PC-3 (cell line): ENCODE measurements around the gene HMGA1. TPM values are rescaled to one million over a fixed set of nuclear protein-coding genes. Genes with fewer than 3 reads are reported as not detected.

Source experiments
- ATAC-seq: fragments of 200-7000 bp; cut with Tn5 transposase; 2 replicates; pipeline ENCODE4 v1.9.1; 2020; ENCODE audit warnings: mild to moderate bottlenecking, moderate library complexity
- BruUV-seq: library from RNA; stranded (reverse); fragments of 400-500 nt; replicated peaks from 2 replicates; lab custom pipeline; 2021; lab: Mats Ljungman, UMichigan
- CTCF ChIA-PET: fragments of 300-600 bp; sonication (Branson Sonifier 250); formaldehyde crosslinking; loops from one replicate; lab custom pipeline; 2022; ENCODE audit warnings: antibody characterized with exemption; lab: Charles Lee
- POLR2A ChIA-PET: fragments of 300-600 bp; sonication (Branson Sonifier 250); formaldehyde crosslinking; loops from one replicate; lab custom pipeline; 2022; ENCODE audit warnings: antibody characterized with exemption; ENCODE audit not compliant: unreplicated experiment; lab: Charles Lee
- DNase-seq: peaks from one replicate; pipeline ENCODE4 v3.0.0-alpha.2; 2015
- H2AFZ ChIP-seq: fragments of 300-600 bp; sonication (generic); 2 replicates; pipeline ENCODE4 v1.6.0; 2016; ENCODE audit warnings: antibody characterized with exemption, low read length
- H3F3A ChIP-seq: fragments of 300-600 bp; sonication (generic); one replicate; pipeline ENCODE4 v1.6.0; 2017; ENCODE audit warnings: antibody characterized with exemption, low read length, control low read depth, mild to moderate bottlenecking; ENCODE audit not compliant: unreplicated experiment
- H3K27ac ChIP-seq: fragments of 300-600 bp; sonication (generic); 2 replicates; pipeline ENCODE4 v1.5.1; 2016; ENCODE audit warnings: mild to moderate bottlenecking, low read length
- H3K27me3 ChIP-seq: fragments of 300-600 bp; sonication (generic); 2 replicates; pipeline ENCODE4 v1.6.1; 2016; ENCODE audit warnings: low read length, mixed read lengths
- H3K36me3 ChIP-seq: fragments of 300-600 bp; sonication (generic); 2 replicates; pipeline ENCODE4 v1.6.1; 2016; ENCODE audit warnings: low read depth, mixed run types, low read length, mixed read lengths
- H3K4me1 ChIP-seq: fragments of 300-600 bp; sonication (generic); 2 replicates; pipeline ENCODE4 v1.5.1; 2016; ENCODE audit warnings: low read length; ENCODE audit not compliant: insufficient read depth
- H3K4me2 ChIP-seq: fragments of 300-600 bp; sonication (generic); 2 replicates; pipeline ENCODE4 v1.6.0; 2016; ENCODE audit warnings: low read length
- H3K4me3 ChIP-seq: fragments of 300-600 bp; sonication (generic); 2 replicates; pipeline ENCODE4 v1.5.1; 2016; ENCODE audit warnings: mild to moderate bottlenecking, low read length, mixed read lengths
- H3K79me2 ChIP-seq: fragments of 300-600 bp; sonication (generic); 2 replicates; pipeline ENCODE4 v1.6.1; 2017; ENCODE audit warnings: low read length, mixed read lengths
- H3K9ac ChIP-seq: fragments of 300-600 bp; sonication (generic); 2 replicates; pipeline ENCODE4 v1.6.0; 2016; ENCODE audit warnings: mild to moderate bottlenecking, low read length
- H3K9me2 ChIP-seq: fragments of 300-600 bp; sonication (generic); replicated peaks from 2 replicates; pipeline ENCODE4 v1.6.1; 2016; ENCODE audit warnings: mixed run types, low read length, mixed read lengths
- H3K9me3 ChIP-seq: fragments of 300-600 bp; sonication (generic); 2 replicates; pipeline ENCODE4 v1.6.1; 2016; ENCODE audit warnings: low read length, mixed read lengths
- H4K20me1 ChIP-seq: fragments of 300-600 bp; sonication (generic); 2 replicates; pipeline ENCODE4 v1.6.1; 2016; ENCODE audit warnings: low read length, mixed read lengths
- CTCF ChIP-seq: fragments of 300-600 bp; sonication (generic); conservative IDR thresholded peaks from 2 replicates; pipeline ENCODE4 v1.5.1; 2017; ENCODE audit warnings: antibody characterized with exemption, low read depth, mild to moderate bottlenecking, low read length
- EZH2 ChIP-seq: fragments of 300-600 bp; sonication (generic); IDR thresholded peaks from one replicate; pipeline ENCODE4 v1.6.1; 2017; ENCODE audit warnings: antibody characterized with exemption, mild to moderate bottlenecking, low read length; ENCODE audit not compliant: unreplicated experiment
- EZH2phosphoT487 ChIP-seq: fragments of 300-600 bp; sonication (generic); IDR thresholded peaks from 2 replicates; pipeline ENCODE4 v1.6.1; 2018; ENCODE audit warnings: mild to moderate bottlenecking, antibody characterized with exemption, low read length, borderline replicate concordance
- intact Hi-C: fragments of 100-400 bp; cut with micrococcal nuclease; formaldehyde crosslinking; loops from 2 replicates; pipeline ENCODE4 v1.9.0; 2023
- total RNA-seq: library from RNA; depleted of rRNA; stranded (reverse); fragments of >200 nt; gene quantifications from 2 replicates; pipeline ENCODE4 v1.2.3, GENCODE V29; 2014

HMGA1 gene
- total RNA-seq, 1 experiment from 2014 or later = 1,115 TPM

GRCh38 chr6:34288581-34288980 is 51.9 kb downstream of the HMGA1 start:
- no peak overlapping the region for H3K9ac ChIP-seq
- DNase-seq (no peak), ATAC-seq (no peak)
- intact Hi-C loops = no loop called here
- no peaks in the 10 kb centered on the region for H3F3A ChIP-seq
- no peaks in the 10 kb centered on the region for H3K9me2 ChIP-seq
- no peak overlapping the region for H3K4me3 ChIP-seq
- TF ChIP-seq EZH2phosphoT487 = no peak
- no peak for TF ChIP-seq CTCF
- TF ChIP-seq EZH2 = no peak
- H3K4me2 ChIP-seq = no peak overlapping the region
- H3K27ac ChIP-seq = no peak overlapping the region
- H2AFZ ChIP-seq = no peak overlapping the region
- CTCF ChIA-PET = no interaction called here
- H3K36me3 ChIP-seq = peaks cover 23% of the 10 kb centered on the region; the same call in 1 of the 2 replicates
- H4K20me1 ChIP-seq = no peaks in the 10 kb centered on the region
- no peaks in the 10 kb centered on the region for H3K27me3 ChIP-seq
- no peaks in the 10 kb centered on the region for H3K4me1 ChIP-seq
- POLR2A ChIA-PET = no interaction called here
- no peaks in the 10 kb centered on the region for H3K9me3 ChIP-seq
- H3K79me2 ChIP-seq = no peaks in the 10 kb centered on the region
- no TSS peak for BruUV-seq

GRCh38 chr6:34289137-34289536 is 52.5 kb downstream of the HMGA1 start:
- H2AFZ ChIP-seq = no peak overlapping the region
- no peaks in the 10 kb centered on the region for H3F3A ChIP-seq
- DNase-seq (no peak), ATAC-seq (no peak)
- ChIA-PET CTCF (no interaction called here), POLR2A (no interaction called here)
- no peaks in the 10 kb centered on the region for H3K9me2 ChIP-seq
- no peaks in the 10 kb centered on the region for H3K9me3 ChIP-seq
- no peaks in the 10 kb centered on the region for H3K4me1 ChIP-seq
- BruUV-seq = no TSS peak
- H3K27me3 ChIP-seq = no peaks in the 10 kb centered on the region
- peaks cover 21% of the 10 kb centered on the region; the same call in 1 of the 2 replicates for H3K36me3 ChIP-seq
- no peaks in the 10 kb centered on the region for H3K79me2 ChIP-seq
- intact Hi-C loops = no loop called here
- H3K4me2 ChIP-seq = no peak overlapping the region
- no peak overlapping the region for H3K27ac ChIP-seq
- H3K4me3 ChIP-seq = no peak overlapping the region
- no peak overlapping the region for H3K9ac ChIP-seq
- TF ChIP-seq EZH2phosphoT487 (no peak), EZH2 (no peak), CTCF (no peak)
- no peaks in the 10 kb centered on the region for H4K20me1 ChIP-seq

- POLR2A ChIA-PET = no interaction called here
- no TSS peak for BruUV-seq
- Histone ChIP-seq H3F3A (no peaks in the 10 kb centered on the region), H3K4me2 (no peak overlapping the region), H3K9me2 (no peaks in the 10 kb centered on the region), H3K36me3 (peaks cover 13% of the 10 kb centered on the region; the same call in 1 of the 2 replicates), H3K4me1 (no peaks in the 10 kb centered on the region), H3K4me3 (no peak overlapping the region), H3K27me3 (no peaks in the 10 kb centered on the region), H4K20me1 (no peaks in the 10 kb centered on the region), H3K27ac (no peak overlapping the region), H3K9ac (no peak overlapping the region), H3K9me3 (no peaks in the 10 kb centered on the region), H2AFZ (no peak overlapping the region), H3K79me2 (no peaks in the 10 kb centered on the region)
- CTCF ChIA-PET = no interaction called here
- intact Hi-C loops = no loop called here
- ATAC-seq = no peak
- TF ChIP-seq EZH2phosphoT487 = no peak
- TF ChIP-seq EZH2 = no peak
- no peak for TF ChIP-seq CTCF
- DNase-seq = no peak
These were observed 56.3 kb downstream of the HMGA1 start for GRCh38 chr6:34292954-34293353.
